Spinal cord (tissue), 10 donors: ENCODE data around the gene KLK8. TPM values are rescaled to one million over a fixed set of nuclear protein-coding genes. Genes with fewer than 3 reads are reported as not detected.
"Not testable (repeated sequence)": the region's sequence is repeated elsewhere in the genome, so short reads cannot be mapped to it uniquely, and the experiment has no call there.

Experiments used
- DNase-seq, 6 donors: peaks; one replicate each; pipeline versions ENCODE4 v3.0.0 to v3.0.0-alpha.2; 2013 to 2015; ENCODE audit warnings: low spot score in 6 of 6, low read depth in 4 of 6
- H3K27ac ChIP-seq: one replicate; pipeline ENCODE4 v1.5.1; 2013; ENCODE audit warnings: low read depth, low read length, control low read depth
- H3K27me3 ChIP-seq: one replicate; pipeline ENCODE4 v1.6.1; 2013; ENCODE audit warnings: low read length; ENCODE audit not compliant: control insufficient read depth, insufficient read depth
- H3K36me3 ChIP-seq: one replicate; pipeline ENCODE4 v1.6.1; 2013; ENCODE audit warnings: low read length; ENCODE audit not compliant: control insufficient read depth, insufficient read depth
- H3K4me1 ChIP-seq: one replicate; pipeline ENCODE4 v1.6.1; 2013; ENCODE audit warnings: low read length; ENCODE audit not compliant: control insufficient read depth, insufficient read depth
- H3K4me3 ChIP-seq: one replicate; pipeline ENCODE4 v1.5.1; 2013; ENCODE audit warnings: low read depth, low read length, control low read depth
- H3K9me3 ChIP-seq: one replicate; pipeline ENCODE4 v1.6.1; 2013; ENCODE audit warnings: low read length; ENCODE audit not compliant: control insufficient read depth, insufficient read depth
- WGBS: methylation state at CpG from one replicate; pipeline ENCODE4 v1.1.5; 2013; ENCODE audit warnings: missing lambda C conversion rate; ENCODE audit not compliant: insufficient coverage; 5-methylcytosine and 5-hydroxymethylcytosine counted together
- polyA plus RNA-seq, 2 donors: library from polyadenylated mRNA; unstranded; fragments of 120-200 nt; gene quantifications; one replicate each; pipeline ENCODE4 v1.2.1, GENCODE V29; 2013; ENCODE audit not compliant: insufficient read length in 2 of 2
- total RNA-seq, 2 donors: library from RNA; depleted of rRNA in 1 of 2; stranded (reverse); fragments of 120-200 nt in 1 of 2; fragments of >200 nt in 1 of 2; gene quantifications; one replicate each; pipeline versions ENCODE4 v1.2.3 to v1.2.4, GENCODE V29; 2013 to 2014
- donor health status: healthy.

Gene KLK8
- total and polyA plus RNA-seq, 4 donors, result 0.71 to 1.4 TPM; not detected in 2

GRCh38 chr19:50998686-50999085, 2.7 kb downstream of the KLK8 start:
- peaks cover 3% of the 10 kb centered on the region for H3K4me1 ChIP-seq
- H3K9me3 ChIP-seq, result no peaks in the 10 kb centered on the region
- 94% methylated on average over 4 of the region's 4 CpGs for WGBS
- H3K36me3 ChIP-seq, result no peaks in the 10 kb centered on the region
- no peak overlapping the region for H3K27ac ChIP-seq
- no peak overlapping the region for H3K4me3 ChIP-seq
- peaks cover 23% of the 10 kb centered on the region for H3K27me3 ChIP-seq
- no peak for DNase-seq

DNA sequence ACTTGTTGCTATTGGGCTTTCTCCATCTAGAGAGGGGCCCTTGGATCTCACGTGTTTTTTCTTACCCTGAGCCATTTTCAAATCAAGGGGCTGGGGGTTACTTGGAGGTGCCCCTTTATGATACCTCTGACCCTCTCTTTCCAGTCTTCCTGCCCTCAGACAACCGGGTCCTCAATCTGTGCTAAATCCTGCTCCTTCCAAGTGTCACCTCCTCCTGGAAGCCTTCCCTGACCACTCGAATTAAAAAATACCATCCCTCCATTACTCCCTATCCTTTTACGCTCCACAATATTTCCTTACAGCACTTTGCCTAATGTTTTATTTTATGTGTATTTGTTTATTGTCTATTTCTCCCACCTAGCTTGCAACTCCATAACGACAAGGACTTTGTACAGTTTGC, 3.3 kb downstream of the KLK8 start:
- no peaks in the 10 kb centered on the region for H3K36me3 ChIP-seq
- peaks cover 3% of the 10 kb centered on the region for H3K4me1 ChIP-seq
- H3K27ac ChIP-seq, result no peak overlapping the region
- H3K4me3 ChIP-seq, result no peak overlapping the region
- 58% methylated on average over 2 of the region's 5 CpGs for WGBS
- H3K27me3 ChIP-seq, result peaks cover 23% of the 10 kb centered on the region
- H3K9me3 ChIP-seq, result no peaks in the 10 kb centered on the region
- DNase-seq, result no peak

- Histone ChIP-seq H3K4me3 (no peak overlapping the region), H3K36me3 (no peaks in the 10 kb centered on the region), H3K27ac (no peak overlapping the region), H3K4me1 (no peaks in the 10 kb centered on the region), H3K9me3 (no peaks in the 10 kb centered on the region), H3K27me3 (no peaks in the 10 kb centered on the region)
- DNase-seq, result peak in 1 of 6 donors; percentile 20
- WGBS, result no CpG with 5 or more reads among the region's 2 CpGs
Measured at GRCh38 chr19:50994129-50994528, 7.3 kb downstream of the KLK8 start.

DNA sequence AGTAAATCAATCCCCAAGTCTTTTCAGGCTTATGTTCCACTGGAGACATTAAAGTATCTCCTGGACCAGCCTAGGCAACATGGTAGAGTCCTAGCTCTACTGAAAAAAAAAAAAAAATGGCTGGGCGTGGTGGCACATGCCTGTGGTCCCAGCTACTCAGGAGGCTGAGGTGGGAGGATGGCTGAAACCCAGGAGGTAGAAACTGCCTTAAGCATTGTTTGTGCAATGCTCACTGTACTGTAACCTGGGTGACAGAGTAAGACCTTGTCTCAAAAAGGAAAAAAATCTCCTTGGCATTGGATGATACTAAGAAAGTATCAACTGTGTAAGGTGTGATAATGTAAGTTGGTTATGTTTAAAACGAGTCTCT, 8.8 kb downstream of the KLK8 start:
- 63% methylated on average over 2 of the region's 2 CpGs for WGBS
- DNase-seq, result no peak
- H3K27me3 ChIP-seq, result no peaks in the 10 kb centered on the region
- no peak overlapping the region for H3K27ac ChIP-seq
- H3K36me3 ChIP-seq, result no peaks in the 10 kb centered on the region
- no peaks in the 10 kb centered on the region for H3K4me1 ChIP-seq
- H3K4me3 ChIP-seq, result no peak overlapping the region
- H3K9me3 ChIP-seq, result no peaks in the 10 kb centered on the region

- peaks cover 14% of the 10 kb centered on the region for H3K27me3 ChIP-seq
- DNase-seq, H3K36me3 ChIP-seq, H3K4me3 ChIP-seq, H3K9me3 ChIP-seq, H3K27ac ChIP-seq, H3K4me1 ChIP-seq: not testable (repeated sequence)
- 90% methylated on average over 9 of the region's 14 CpGs for WGBS
Measured at GRCh38 chr19:50984416-50984815, 17.0 kb downstream of the KLK8 start.

- Histone ChIP-seq H3K4me3 (no peak within 1 kb of the TSS), H3K27ac (no peak within 1 kb of the TSS), H3K4me1 (peaks cover 2% of the 10 kb centered on the region), H3K9me3 (no peaks in the 10 kb centered on the region), H3K27me3 (peaks cover 14% of the 10 kb centered on the region), H3K36me3 (no peaks in the 10 kb centered on the region)
- WGBS, result 16% methylated on average over 27 of the region's 28 CpGs
- DNase-seq, result no peak
Measured at GRCh38 chr19:50983625-50984292, 17.6 kb downstream of the KLK8 start, which contains the start of gene KLK7. KLK7 (minus strand) TSS chr19:50983917; CDS start chr19:50982399, 1,518 bp downstream.

GRCh38 chr19:50982186-50982585, 19.2 kb downstream of the KLK8 start:
- no peak overlapping the region for H3K27ac ChIP-seq
- H3K4me1 ChIP-seq, result peaks cover 2% of the 10 kb centered on the region
- H3K36me3 ChIP-seq, result no peaks in the 10 kb centered on the region
- H3K9me3 ChIP-seq, result no peaks in the 10 kb centered on the region
- DNase-seq, result no peak
- H3K4me3 ChIP-seq, result no peak overlapping the region
- WGBS, result 63% methylated on average over 3 of the region's 4 CpGs
- peaks cover 14% of the 10 kb centered on the region for H3K27me3 ChIP-seq

GRCh38 chr19:50981587-50982146, 19.7 kb downstream of the KLK8 start:
- Histone ChIP-seq H3K4me3 (no peak overlapping the region), H3K27ac (no peak overlapping the region), H3K27me3 (peaks cover 14% of the 10 kb centered on the region), H3K36me3 (no peaks in the 10 kb centered on the region), H3K4me1 (peaks cover 2% of the 10 kb centered on the region), H3K9me3 (no peaks in the 10 kb centered on the region)
- DNase-seq, result no peak
- WGBS, result 67% methylated on average over 10 of the region's 11 CpGs

DNA sequence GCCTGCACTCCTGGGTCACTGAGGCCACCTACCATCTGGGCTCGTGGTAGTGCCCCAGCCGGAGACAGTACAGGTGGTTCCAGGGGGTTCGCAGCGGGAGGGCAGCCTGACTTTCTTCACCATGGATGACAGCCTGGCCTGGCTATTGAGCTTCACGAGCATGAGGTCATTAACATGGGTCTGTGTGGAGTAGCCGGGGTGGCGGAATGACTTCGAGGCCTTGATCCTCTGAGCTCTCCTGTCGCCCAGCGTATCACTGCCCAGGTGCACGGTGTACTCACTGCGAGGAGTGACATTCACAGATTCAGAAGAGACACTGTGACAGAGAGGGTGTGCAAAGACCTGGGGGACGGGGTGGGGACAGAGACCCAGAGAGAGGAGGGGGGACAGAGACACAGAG, 21.2 kb downstream of the KLK8 start:
- no peak for DNase-seq
- 54% methylated on average over 13 of the region's 13 CpGs for WGBS
- Histone ChIP-seq H3K4me1 (peaks cover 2% of the 10 kb centered on the region), H3K27me3 (peaks cover 17% of the 10 kb centered on the region), H3K36me3 (no peaks in the 10 kb centered on the region), H3K9me3 (no peaks in the 10 kb centered on the region), H3K27ac (no peak overlapping the region), H3K4me3 (no peak overlapping the region)

GRCh38 chr19:50979758-50980157, 21.6 kb downstream of the KLK8 start:
- no peak for DNase-seq
- H3K27me3 ChIP-seq, result peaks cover 17% of the 10 kb centered on the region
- H3K27ac ChIP-seq, result no peak overlapping the region
- H3K9me3 ChIP-seq, result no peaks in the 10 kb centered on the region
- peaks cover 2% of the 10 kb centered on the region for H3K4me1 ChIP-seq
- H3K36me3 ChIP-seq, result no peaks in the 10 kb centered on the region
- 30% methylated on average over 8 of the region's 8 CpGs for WGBS
- no peak overlapping the region for H3K4me3 ChIP-seq
